ENCODE data around the gene RND1.
"Not testable (repeated sequence)": the region's sequence is repeated elsewhere in the genome, so short reads cannot be mapped to it uniquely, and the experiment has no call there.

The RND1 gene

DNA sequence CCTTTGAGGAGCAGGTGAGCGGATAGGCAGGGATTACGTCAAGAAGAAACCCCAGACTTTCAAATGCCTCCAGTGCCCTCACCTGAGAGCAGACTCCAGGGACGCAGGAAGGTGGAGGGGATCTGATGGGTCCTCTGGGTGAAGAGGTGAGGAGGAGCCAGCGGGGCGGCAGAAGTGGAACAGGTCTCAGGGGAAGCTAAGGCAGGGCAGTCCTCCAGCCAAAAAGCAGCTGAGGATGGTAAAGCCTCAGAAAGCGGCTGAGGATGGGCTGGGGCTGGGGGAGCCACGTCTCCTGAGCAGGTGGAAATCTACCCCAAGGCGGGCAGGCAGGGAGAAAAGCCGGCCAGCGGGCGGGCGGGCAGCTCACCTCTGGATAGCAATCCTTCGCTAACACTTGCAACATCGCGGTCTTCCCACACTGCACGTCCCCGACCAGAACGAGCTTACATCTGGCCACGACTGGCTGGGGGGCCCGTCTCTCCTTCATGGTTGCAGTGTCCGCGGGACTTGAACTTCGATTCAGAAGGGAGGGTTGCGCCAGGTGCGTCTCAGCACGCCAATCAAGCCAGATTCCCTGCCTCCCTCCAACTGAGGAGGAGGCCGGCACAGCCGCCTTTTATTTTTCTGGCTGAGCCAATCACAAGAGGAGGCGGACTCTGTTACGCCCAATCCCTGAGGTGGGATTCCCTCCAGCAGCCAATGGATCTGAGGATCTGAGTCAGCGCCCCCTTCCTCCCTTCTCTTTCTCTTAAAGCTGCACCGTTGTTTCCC lies at the start of gene RND1:
RND1 (minus strand) TSS at position 590 of the 771 bp plus-strand sequence; CDS start at position 487, 103 bp downstream.
- DNase-seq (ENCODE audit: low spot score) = peak; percentile 94

DNA sequence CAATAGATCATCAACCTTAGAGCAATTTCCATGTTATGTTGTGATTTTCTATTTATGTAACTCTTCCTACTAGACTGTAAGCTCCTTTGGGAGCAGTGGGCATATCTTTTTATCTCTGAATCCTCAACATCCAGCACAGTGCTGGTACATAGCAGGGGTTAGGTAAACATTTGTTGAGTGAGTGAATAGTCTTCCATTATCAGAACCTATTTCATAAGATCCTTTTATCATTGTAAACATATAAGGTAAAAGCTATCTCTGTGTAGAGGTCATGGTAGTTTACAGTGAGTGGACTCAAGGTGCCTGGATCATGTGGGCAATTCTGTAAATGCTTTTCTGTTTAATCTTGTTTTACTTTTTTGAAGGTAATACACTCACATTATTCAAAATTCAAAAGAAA lies 44.5 kb upstream of the RND1 start:
- DNase-seq (ENCODE audit: low spot score) = no peak

DNA sequence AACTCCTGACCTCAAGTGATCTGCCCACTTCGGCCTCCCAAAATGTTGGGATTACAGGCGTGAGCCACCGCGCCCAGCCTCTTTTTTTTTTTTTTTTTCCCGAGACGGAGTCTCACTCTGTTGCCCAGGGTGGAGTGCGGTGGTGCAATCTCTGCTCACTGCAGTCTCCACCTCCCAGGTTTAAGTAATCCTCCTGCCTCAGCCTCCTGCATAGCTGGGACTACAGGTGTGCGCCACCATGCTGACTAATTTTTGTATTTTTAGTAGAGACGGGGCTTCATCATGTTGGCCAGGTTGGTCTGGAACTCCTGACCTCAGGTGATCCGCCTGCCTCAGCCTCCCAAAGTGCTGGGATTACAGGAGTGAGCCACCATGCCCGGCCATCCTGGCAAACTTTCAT lies 44.0 kb upstream of the RND1 start:
- not testable (repeated sequence) for DNase-seq (ENCODE audit: low spot score)

DNA sequence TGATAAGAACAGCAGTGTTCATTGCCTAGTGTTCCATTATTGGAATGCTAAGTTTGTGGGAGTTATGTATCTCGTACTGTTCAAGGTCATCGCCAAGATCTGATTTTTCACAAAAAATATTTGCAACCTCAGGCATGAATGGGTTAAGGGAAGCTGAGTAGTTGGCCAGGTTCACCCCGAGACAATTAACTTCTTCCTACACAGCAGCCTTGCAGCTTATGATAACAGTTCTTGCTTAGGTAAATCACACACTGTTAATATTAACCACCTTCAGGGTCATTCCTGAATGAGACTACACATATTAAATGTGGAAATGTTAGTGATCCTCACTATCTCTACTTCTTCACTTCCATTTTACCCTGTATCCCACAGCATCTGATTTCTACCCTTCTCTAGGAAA lies 41.6 kb upstream of the RND1 start:
- no peak for DNase-seq (ENCODE audit: low spot score)

DNA sequence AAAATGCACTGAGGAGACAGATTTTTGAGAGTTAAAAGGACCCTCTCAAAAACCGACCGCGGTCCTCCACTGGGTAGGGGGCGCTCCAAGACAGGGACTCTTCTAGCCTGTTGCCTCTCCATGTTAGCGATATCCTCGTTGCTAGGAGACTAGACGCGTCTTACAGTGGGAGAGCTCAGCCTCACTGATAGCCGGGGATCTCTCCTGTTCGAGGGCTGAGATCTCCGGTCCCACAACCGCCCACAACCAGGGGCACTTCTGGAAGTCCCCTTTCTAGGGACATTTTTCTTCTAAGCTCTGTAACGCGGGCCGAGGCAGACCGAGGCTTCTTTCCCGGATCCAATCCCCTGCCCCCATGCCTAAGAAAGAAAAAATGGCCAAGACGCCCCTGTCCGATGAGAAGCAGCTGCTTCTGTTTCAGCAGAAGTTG lies 38.3 kb upstream of the RND1 start:
- DNase-seq (ENCODE audit: low spot score) = peak; percentile 64

DNA sequence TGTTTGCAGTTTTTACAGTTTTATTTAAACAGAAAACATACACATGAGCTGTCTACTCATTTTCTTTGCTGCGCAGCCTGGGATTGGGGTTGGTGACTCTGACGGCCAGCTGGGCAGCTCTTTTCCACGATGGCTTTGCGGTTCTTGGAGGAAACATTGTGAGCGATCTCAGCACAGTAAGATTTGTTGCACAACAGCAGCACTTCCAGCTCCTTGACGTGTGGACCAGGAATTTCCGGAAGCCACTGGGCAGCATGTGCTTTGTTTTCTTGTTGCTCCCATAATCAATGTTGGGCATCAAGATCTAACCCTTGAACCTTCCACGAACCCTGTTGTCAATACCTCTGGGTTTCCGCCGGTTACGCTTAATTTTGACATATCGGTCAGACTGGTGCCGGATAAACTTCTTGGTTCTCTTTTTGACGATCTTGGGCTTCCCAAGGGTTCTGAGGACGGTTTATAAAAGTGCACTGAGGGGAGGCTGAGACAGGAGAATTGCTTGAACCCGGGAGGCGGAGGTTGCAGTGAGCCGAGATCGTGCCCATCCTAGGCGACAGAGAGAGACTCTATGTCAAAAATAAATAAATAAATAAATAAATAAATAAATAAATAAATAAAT lies 37.8 kb upstream of the RND1 start:
- DNase-seq (ENCODE audit: low spot score) = no peak

DNA sequence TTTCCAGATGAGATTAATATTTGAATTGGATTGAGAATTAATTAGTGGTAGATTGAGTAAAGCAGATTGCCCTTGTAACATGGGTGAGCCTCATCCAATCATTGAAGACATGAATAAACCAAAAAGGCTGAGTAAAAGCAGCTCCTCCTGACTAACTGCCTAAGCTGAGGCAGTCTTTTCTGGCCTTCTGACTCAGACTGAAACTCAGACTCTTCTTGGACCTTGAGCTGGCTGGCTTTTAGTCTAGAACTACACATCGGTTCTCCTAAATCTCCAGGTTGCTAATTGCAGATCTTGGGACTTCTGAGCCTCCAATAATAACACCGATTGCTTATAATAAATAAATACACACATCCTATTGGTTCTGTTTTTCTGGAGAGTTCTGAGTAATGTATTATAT lies 35.6 kb upstream of the RND1 start:
- no peak for DNase-seq (ENCODE audit: low spot score)

DNA sequence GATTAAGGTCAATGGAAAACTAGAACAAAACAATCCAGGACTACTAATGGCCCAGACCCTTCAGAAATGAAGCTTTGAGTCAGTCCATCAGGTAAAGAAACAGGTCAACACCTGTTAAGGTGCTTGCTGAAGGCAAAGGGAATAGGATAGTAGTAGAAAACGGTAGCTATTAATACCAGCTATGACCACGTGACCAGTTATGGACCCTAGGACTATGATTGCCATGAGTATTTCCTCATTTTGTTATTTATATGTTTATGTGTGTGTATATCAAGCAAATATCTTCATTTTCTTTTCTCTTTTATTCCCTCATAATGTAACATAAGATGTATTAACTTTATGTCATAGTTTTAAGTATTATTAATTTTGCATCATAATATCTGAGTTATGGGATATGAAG lies 34.0 kb upstream of the RND1 start:
- DNase-seq (ENCODE audit: low spot score) = no peak

DNA sequence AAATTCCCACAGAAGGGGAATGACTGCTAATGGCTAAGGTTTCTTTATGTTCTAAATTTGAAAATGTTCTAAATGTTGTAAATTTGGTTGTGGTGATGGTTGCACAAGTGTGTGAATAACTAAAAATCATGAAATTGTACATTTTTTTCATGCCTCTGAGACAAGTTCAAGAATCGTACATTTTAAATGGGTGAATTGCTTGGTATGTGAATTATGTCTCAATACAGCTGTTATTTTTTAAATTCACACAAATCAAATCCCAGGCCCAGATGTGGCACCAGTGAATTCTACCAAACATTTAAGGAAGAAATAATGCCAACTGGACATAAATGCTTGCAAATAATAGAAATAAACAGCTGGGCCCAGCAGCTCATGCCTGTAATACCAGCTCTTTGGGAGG lies 28.6 kb upstream of the RND1 start:
- no peak for DNase-seq (ENCODE audit: low spot score)

DNA sequence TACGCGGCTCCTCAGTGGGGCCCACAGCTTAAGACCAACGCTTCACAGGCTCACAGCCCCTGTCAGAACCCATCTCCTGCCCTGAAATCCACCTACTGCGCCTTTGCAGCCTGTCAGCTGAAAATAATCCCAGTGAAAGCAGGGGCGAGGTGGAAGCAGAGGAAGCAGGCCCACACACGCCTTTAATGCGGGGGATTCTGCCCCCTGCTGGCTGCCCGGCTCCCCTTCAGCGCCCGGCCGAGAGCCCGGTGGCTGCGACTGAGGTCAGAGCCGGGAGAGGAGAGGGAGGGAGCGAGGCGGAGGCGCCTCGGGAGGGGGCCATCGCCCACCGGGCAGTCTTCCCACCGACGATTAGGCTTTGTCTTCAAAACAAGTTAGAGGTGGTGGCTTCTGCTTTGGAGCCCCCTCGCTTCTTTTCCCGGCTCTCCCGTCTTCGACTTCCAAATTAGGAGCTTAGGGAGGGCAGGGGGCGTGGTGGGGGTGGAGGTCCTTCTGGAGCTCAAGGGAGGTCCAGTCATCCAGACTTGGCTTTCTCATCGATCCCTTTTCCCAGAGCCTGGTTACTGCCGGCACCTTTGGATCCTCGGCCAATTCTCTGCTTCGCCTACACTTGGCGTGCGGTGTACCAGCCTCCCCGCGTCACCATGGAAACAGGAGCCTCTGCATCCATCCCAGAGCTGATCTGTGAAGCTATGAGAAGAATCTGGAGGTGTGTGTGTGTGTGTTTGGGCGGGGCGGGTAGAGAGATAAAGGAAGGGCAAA lies 25.2 kb upstream of the RND1 start:
- peak; percentile 75 for DNase-seq (ENCODE audit: low spot score)

DNA sequence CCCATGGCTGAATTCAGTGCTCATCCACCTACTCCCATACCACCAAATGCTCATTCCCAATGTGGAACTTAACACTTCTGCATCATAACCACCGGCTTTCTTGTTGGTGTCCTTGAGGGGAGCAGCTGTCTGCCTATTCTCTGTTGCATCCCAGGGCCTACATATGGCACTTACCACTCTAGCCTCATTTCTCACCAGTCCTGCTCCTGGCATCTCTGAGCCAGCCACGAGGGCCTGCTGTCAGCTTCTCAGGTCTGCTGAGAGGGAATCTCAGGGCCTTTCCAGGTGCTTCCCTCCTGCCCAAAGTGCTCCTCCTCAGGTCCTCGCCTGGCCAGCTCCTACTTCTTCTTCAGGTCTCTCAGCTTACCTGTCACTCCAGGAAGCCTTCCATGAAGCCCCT lies 24.0 kb upstream of the RND1 start:
- no peak for DNase-seq (ENCODE audit: low spot score)

DNA sequence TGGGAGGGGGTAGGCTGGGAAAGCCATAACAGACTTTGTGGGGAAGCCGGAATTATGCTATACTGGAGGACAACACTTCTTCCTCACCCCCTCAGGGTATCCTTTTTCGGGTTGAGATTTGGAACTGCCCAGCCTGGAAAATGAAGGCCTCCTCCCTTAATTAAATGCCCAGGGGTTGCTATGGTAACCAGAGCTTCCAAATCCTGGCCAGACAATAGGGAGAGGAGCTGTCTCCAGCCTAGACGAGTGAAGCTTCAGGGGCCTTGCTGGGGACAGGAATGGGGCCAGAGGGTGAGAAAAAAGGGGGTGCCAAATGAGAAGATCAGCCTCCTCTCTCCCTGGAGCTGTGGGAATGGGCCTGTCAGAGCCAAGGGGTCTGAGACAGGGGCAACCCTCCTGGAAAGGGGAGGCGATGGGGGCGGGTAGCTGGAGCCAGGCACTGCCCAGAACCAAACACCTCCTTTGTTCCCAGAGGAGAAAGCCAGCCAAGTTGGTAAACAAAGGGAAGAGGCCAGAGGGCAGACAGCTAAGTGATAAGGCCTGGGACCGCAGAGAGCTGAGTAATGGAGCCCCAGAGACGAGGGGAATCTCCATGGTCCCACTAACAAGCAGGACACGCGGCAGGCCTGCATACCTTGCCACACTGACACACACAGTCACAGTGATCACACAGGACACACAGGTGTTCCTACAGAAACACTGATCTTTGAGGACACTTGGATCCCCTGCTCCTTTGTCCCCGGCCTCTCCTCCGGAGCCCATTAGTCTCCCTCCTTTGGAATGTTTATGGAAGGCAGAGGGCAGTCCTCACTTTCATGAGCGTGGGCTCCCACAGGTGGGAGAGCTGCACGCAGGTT lies 17.9 kb upstream of the RND1 start:
- DNase-seq (ENCODE audit: low spot score) = no peak

DNA sequence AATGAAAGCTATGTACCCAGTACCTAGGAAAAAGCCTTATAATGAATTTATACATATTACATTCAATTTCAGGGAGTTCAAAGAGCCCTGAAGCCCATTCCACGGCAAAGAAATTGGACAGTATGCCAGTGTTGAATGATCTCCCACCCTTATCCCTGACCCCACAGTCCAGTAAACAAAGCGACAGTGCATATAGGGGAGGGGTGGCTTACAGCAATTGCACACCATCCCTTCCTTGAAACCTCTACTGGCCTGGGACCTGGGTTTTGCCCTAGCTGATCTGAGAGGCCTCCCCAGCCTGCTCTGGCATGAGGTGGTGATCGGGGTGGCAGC lies 17.3 kb upstream of the RND1 start:
- no peak for DNase-seq (ENCODE audit: low spot score)

DNA sequence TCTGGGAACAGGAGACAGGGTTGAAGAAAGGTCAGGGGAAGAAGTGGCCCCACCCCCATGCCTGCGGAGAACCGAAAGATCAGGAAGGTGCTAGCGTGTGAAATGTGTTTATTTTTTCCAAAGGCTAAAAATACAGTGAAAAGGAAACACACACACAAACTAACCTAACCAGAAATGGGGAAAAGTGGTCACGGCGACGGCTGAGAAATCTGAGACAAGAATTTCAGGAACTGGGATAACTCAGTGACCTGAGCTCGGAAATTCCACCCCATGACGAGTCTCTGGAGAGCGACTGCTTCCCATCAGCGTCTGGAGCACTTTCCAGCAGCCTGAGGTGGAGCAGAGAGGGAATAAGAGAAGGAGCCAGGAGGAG lies 16.6 kb upstream of the RND1 start:
- DNase-seq (ENCODE audit: low spot score) = no peak

DNA sequence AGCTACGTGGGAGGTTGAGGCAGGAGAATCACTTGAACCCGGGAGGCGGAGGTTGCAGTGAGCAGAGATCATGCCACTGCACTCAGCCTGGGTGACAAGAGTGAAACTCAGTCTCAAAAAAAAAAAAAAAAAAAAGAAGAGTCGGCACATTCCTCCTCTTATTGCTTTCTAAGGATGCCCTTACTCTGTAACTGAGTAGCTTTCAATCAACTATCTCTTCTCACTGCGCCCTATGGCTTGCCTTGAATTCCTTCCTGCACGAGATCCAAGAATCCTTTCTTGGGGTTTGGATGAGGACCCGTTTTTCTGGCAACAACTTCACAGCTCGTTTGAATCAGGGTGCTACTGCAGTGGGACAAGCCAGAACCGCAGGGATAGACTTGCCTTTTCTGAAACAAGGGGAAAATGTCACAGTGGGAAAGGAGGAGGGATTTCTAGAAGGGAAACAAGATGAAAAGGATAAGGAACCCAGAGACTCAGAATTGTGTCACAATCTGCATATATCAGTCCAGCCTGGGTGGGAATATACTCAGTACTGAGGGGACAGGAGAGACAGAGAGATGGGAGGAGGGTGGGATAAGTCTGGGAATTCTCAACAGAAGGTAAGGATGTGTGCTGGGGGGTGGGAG lies 16.1 kb upstream of the RND1 start:
- DNase-seq (ENCODE audit: low spot score) = no peak

DNA sequence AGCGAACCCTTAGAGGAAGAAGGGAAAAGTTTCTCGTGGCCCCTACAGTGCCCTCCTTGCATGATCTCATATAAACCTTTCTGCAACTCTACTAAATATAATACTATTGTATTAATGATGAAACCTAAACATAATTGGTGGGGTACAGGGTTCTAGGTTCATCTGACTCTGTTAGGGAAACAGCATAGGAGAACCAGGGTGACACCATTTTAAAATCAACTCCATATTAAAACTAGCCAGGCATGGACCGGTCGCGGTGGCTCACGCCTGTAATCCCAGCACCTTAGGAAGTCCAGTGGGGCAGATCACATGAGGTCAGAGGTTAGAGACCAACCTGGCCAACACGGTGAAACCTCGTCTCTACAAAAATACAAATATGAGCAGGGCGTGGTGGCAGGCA lies 15.0 kb upstream of the RND1 start:
- DNase-seq (ENCODE audit: low spot score) = no peak

DNA sequence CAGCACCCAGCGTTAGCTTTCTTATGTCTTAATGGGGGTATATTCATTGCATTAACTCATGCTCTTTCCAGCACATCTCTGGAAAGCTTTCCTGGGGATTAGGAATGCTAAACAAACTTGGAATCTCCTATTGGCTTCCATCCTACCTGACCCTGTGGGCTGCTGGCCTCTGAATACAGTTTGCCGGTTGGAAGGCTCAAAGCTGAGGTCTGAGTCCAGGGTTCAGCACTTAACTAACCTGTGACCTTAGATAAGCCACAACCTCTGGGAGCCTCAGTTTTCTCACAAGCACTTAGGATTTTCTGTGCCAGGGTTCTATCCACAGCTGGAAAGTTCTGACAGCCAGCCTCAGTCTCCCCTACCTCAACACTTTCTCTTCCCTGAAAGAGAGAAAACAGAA lies 12.9 kb upstream of the RND1 start:
- no peak for DNase-seq (ENCODE audit: low spot score)

DNA sequence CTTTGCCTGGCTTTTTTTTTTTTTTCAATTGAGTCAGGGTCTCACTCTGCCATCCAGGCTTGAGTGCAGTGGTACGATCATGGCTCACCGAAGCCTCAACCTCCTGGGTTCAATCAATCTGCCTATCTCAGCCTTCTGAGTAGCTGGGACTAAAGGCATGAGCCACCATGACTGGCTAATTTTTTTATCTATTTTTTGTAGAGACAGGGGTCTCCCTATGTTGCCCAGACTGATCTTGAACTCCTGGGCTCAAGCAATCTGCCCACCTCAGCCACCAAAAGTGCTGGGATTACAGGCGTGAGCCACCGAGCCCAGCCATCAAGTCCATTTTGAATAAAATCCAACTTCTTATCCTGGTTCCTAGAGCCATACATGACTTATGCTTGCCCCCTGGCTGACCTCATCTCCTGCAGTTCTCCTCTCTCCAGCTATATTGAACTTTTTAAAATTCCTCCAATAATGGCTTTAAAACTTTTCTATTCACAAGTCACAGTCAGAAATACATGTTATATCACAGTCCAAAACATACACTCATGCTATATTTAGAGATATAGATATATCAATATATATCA lies 10.4 kb upstream of the RND1 start:
- DNase-seq (ENCODE audit: low spot score) = no peak

DNA sequence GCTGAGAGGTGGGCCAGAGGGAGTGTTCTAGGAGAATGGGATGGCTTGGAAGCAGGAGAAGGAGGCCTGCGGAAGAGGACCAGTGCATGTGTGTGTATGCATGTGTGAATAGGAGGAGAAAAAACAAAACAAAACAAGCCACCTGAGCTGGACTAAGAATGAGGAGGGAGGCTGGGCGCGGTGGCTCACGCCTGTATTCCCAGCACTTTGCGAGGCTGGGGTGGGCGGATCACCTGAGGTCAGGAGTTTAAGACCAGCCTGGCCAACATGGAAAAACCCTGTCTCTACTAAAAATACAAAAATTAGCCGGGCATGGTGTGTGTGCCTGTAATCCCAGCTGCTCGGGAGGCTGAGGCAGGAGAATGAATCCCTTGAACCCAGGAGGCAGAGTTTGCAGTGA lies 7.9 kb upstream of the RND1 start:
- not testable (repeated sequence) for DNase-seq (ENCODE audit: low spot score)

DNA sequence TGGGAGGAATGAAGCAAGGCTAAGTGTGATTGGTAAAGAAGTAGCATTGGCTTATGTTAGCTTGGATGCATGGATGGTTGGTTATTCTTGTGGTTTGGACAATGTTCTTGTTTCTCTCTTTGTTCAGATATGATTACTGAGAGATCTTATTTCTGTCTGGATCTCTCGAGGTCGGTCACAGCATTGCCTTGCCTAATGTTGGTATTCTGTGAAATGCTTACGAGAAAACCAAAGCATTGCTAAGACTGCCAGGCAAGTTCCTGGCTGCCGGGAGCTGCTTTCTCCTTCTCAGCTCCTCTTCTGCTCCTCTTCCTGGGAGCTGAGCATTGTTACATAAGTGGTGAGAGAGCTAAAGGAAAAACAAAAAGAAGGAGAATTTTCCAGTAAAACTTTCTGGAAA lies 7.4 kb upstream of the RND1 start:
- no peak for DNase-seq (ENCODE audit: low spot score)

DNA sequence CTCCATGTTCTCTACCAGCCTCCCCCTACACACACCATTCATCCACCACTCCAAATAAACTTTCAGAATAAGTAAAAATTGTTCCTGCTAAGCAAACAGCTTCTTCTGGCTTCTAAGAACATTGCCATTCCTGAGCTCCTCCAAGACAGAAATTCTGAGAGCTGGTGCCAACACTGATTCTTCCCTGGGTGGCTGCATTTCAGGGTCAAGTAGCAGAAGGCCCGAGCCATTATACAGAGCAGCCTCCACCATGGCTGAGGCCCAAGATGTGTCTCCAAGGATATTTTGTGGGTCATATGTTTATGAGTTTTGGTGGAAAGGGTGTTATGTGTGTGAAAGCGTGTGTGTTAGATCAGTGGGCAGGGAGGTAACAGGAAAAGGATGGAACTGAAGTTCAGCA lies 3.5 kb upstream of the RND1 start:
- no peak for DNase-seq (ENCODE audit: low spot score)

DNA sequence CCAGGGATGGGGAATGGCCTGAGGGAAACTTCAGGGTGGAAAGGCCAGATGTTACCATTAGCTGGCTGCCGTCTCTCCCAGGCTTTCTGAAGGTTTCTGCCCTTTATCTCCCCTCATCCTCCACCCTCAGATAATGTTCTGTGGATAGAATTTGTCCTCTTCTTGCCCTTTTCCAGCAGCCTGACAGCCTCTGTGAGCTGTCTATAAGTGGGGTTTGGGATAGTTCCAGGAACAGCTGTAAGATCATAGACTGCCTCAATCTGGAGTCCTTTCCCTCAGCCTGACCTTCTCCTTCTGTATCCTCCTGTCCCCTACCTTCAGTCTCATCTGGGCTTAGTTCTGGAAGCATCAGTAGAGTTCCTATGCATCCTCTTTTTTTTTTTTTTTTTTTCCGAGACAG lies 2.8 kb upstream of the RND1 start:
- no peak for DNase-seq (ENCODE audit: low spot score)
